ENCODE measurements around the gene ADRB2. TPM values are rescaled to one million over a fixed set of nuclear protein-coding genes. Genes with fewer than 3 reads are reported as not detected.

ADRB2 gene
- total RNA-seq, 1 donor from 2014 or later: 0.42 TPM

- H3K27ac Mint-ChIP-seq: no peak overlapping the region
- no peaks in the 10 kb centered on the region for H3K4me1 Mint-ChIP-seq
- peaks cover 4% of the 10 kb centered on the region for H3K27me3 Mint-ChIP-seq (ENCODE audit: low read depth)
- H3K36me3 Mint-ChIP-seq: no peaks in the 10 kb centered on the region
- no peaks in the 10 kb centered on the region for H3K9me3 Mint-ChIP-seq
- H3K4me3 Mint-ChIP-seq: no peak overlapping the region
- TF ChIP-seq CTCF (IDR thresholded peaks at IDR 0.05; ENCODE audit: unreplicated experiment): no peak
- no peak for DNase-seq (ENCODE audit: low spot score in 2 of 2, unreplicated experiment in 2 of 2)
These were observed 34.7 kb upstream of the ADRB2 start for GRCh38 chr5:148791696-148792095.

- Mint-ChIP-seq H3K4me1 (no peaks in the 10 kb centered on the region), H3K4me3 (no peak overlapping the region), H3K9me3 (no peaks in the 10 kb centered on the region), H3K27ac (no peak overlapping the region), H3K36me3 (no peaks in the 10 kb centered on the region), H3K27me3 (ENCODE audit: low read depth) (peaks cover 4% of the 10 kb centered on the region)
- no peak for DNase-seq (ENCODE audit: low spot score in 2 of 2, unreplicated experiment in 2 of 2)
- no peak for TF ChIP-seq CTCF (IDR thresholded peaks at IDR 0.05; ENCODE audit: unreplicated experiment)
These were observed 33.7 kb upstream of the ADRB2 start for GRCh38 chr5:148792744-148793143.

- DNase-seq (ENCODE audit: low spot score in 2 of 2, unreplicated experiment in 2 of 2): no peak
- H3K4me1 Mint-ChIP-seq: no peaks in the 10 kb centered on the region
- TF ChIP-seq CTCF (IDR thresholded peaks at IDR 0.05; ENCODE audit: unreplicated experiment): no peak
- H3K4me3 Mint-ChIP-seq: no peak overlapping the region
- H3K27ac Mint-ChIP-seq: no peak overlapping the region
- H3K9me3 Mint-ChIP-seq: no peaks in the 10 kb centered on the region
- peaks cover 3% of the 10 kb centered on the region for H3K27me3 Mint-ChIP-seq (ENCODE audit: low read depth)
- no peaks in the 10 kb centered on the region for H3K36me3 Mint-ChIP-seq
These were observed 33.1 kb upstream of the ADRB2 start for GRCh38 chr5:148793261-148793660.

GRCh38 chr5:148794275-148794674 is 32.1 kb upstream of the ADRB2 start:
- DNase-seq (ENCODE audit: low spot score in 2 of 2, unreplicated experiment in 2 of 2): no peak

GRCh38 chr5:148794729-148795561 is 31.5 kb upstream of the ADRB2 start:
- no peak for DNase-seq (ENCODE audit: low spot score in 2 of 2, unreplicated experiment in 2 of 2)
- Mint-ChIP-seq H3K36me3 (no peaks in the 10 kb centered on the region), H3K27ac (no peak overlapping the region), H3K4me1 (no peaks in the 10 kb centered on the region), H3K9me3 (no peaks in the 10 kb centered on the region), H3K27me3 (ENCODE audit: low read depth) (peaks cover 2% of the 10 kb centered on the region), H3K4me3 (no peak overlapping the region)
- no peak for TF ChIP-seq CTCF (IDR thresholded peaks at IDR 0.05; ENCODE audit: unreplicated experiment)

More at GRCh38 chr5:148794275-148794674, 32.1 kb upstream of the ADRB2 start:
- Mint-ChIP-seq H3K9me3 (no peaks in the 10 kb centered on the region), H3K36me3 (no peaks in the 10 kb centered on the region), H3K4me1 (no peaks in the 10 kb centered on the region), H3K27ac (no peak overlapping the region), H3K27me3 (ENCODE audit: low read depth) (peaks cover 2% of the 10 kb centered on the region), H3K4me3 (no peak overlapping the region)
- TF ChIP-seq CTCF (IDR thresholded peaks at IDR 0.05; ENCODE audit: unreplicated experiment): no peak

All from mesothelial cell of epicardium (in vitro differentiated cells).